HG02870 (cell line): ENCODE measurements around the gene ELP2.
"Not testable (repeated sequence)": the region's sequence is repeated elsewhere in the genome, so short reads cannot be mapped to it uniquely, and the experiment has no call there.

Experiments
- ATAC-seq: cut with Tn5 transposase; IDR thresholded peaks from one replicate; pipeline ENCODE4 v1.9.1; 2021; ENCODE audit warnings: mild to moderate bottlenecking, moderate library complexity; ENCODE audit not compliant: unreplicated experiment

Gene ELP2, protein sequence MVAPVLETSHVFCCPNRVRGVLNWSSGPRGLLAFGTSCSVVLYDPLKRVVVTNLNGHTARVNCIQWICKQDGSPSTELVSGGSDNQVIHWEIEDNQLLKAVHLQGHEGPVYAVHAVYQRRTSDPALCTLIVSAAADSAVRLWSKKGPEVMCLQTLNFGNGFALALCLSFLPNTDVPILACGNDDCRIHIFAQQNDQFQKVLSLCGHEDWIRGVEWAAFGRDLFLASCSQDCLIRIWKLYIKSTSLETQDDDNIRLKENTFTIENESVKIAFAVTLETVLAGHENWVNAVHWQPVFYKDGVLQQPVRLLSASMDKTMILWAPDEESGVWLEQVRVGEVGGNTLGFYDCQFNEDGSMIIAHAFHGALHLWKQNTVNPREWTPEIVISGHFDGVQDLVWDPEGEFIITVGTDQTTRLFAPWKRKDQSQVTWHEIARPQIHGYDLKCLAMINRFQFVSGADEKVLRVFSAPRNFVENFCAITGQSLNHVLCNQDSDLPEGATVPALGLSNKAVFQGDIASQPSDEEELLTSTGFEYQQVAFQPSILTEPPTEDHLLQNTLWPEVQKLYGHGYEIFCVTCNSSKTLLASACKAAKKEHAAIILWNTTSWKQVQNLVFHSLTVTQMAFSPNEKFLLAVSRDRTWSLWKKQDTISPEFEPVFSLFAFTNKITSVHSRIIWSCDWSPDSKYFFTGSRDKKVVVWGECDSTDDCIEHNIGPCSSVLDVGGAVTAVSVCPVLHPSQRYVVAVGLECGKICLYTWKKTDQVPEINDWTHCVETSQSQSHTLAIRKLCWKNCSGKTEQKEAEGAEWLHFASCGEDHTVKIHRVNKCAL

DNA sequence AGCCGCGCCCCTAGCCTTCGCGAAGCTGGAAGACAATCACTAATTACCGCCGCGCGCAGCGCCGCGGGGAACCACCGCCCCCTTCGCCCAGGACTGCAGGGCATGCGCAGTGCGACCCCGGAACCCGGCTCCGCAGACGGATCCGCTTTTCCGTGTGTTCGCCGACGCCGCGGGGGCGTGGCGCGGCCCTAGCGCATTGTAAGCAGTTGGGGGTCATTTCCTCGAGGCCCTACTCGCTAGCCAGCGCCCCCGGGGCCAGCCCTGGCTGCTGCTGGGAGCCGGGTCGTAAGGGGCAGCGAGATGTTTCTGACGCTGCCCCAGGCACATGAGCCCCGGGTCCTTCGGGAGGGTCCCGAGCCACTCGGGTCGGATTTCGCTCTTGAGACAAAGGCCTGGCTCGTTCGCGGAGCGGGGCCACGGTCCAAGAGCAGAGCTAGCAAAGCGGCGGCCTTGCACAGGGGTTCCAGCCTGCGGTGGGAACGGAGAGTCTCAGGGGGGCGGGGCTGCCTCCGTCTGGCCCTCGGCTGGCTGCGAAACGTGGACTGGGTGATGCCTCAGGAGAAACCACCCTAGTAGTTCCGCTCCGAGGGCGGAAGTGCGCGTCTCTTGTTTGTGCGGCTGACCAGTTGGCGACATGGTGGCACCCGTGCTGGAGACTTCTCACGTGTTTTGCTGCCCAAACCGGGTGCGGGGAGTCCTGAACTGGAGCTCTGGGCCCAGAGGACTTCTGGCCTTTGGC, at the start of gene ELP2, which contains the start of gene SLC39A6:
Gene ELP2, plus strand, starts transcription at position 600 of the 739 bp plus-strand sequence. Its CDS starts 35 bp downstream, at position 635.
Gene SLC39A6, minus strand, starts transcription at position 41 of the 739 bp plus-strand sequence. CDS start 2,333 bp downstream, outside the sequence.
- peak; percentile 93 for ATAC-seq

- ATAC-seq: not testable (repeated sequence)
Observed at GRCh38 chr18:36081118-36081517, 48.6 kb upstream of the ELP2 start.

DNA sequence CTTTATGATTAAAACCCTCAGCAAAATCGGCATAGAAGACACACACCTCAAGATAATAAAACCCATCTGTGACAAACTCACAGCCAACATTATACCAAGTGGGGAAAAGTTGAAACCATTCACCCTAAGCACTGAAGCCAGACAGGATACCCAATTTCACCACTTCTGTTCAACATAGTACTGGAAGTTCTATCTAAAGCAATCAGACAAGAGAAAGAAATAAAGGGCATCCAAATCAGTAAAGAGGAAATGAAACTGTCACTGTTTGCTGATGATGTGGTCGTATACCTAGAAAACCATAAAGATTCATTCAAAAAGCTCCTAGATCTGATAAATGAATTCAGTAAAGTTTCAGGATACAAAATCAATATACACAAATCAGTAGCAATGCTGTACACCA, 46.0 kb upstream of the ELP2 start:
- ATAC-seq: no peak

- no peak for ATAC-seq
Observed at GRCh38 chr18:36085195-36085594, 44.5 kb upstream of the ELP2 start.

GRCh38 chr18:36086186-36086585, 43.5 kb upstream of the ELP2 start:
- no peak for ATAC-seq

- ATAC-seq: no peak
Observed at GRCh38 chr18:36088256-36088655, 41.4 kb upstream of the ELP2 start.

GRCh38 chr18:36089001-36089400, 40.7 kb upstream of the ELP2 start:
- ATAC-seq: no peak

GRCh38 chr18:36092116-36092515, 37.6 kb upstream of the ELP2 start:
- ATAC-seq: not testable (repeated sequence)

GRCh38 chr18:36094431-36094830, 35.3 kb upstream of the ELP2 start:
- no peak for ATAC-seq

- ATAC-seq: no peak
Observed at GRCh38 chr18:36095936-36096519, 33.7 kb upstream of the ELP2 start.

GRCh38 chr18:36096955-36097354, 32.7 kb upstream of the ELP2 start:
- ATAC-seq: no peak

DNA sequence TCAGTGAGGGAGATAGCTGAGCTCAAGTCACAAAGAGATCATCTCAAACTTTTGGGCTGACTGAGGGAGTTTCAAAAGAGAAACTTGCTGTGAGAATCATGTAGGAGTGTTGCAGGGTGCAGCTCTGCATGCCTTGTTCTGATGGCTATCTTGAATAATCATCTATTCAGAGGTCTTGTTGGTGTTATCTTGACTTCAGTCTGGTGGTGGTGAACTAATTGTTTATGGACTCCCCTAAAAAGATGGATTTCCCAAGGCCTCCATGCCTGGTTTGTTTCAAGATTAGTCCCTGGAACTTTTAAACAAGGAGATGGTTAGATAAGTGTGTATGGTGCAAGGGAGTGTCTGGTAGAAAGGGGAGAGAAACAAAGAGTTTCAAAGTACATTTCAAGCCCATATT, 30.4 kb upstream of the ELP2 start:
- ATAC-seq: no peak

GRCh38 chr18:36101943-36102342, 27.8 kb upstream of the ELP2 start:
- no peak for ATAC-seq

- no peak for ATAC-seq
Observed at GRCh38 chr18:36104749-36105148, 24.9 kb upstream of the ELP2 start.

GRCh38 chr18:36107477-36107876, 22.2 kb upstream of the ELP2 start:
- ATAC-seq: no peak

GRCh38 chr18:36108196-36108595, 21.5 kb upstream of the ELP2 start:
- ATAC-seq: no peak

- ATAC-seq: no peak
Observed at GRCh38 chr18:36108601-36109000, 21.1 kb upstream of the ELP2 start.

DNA sequence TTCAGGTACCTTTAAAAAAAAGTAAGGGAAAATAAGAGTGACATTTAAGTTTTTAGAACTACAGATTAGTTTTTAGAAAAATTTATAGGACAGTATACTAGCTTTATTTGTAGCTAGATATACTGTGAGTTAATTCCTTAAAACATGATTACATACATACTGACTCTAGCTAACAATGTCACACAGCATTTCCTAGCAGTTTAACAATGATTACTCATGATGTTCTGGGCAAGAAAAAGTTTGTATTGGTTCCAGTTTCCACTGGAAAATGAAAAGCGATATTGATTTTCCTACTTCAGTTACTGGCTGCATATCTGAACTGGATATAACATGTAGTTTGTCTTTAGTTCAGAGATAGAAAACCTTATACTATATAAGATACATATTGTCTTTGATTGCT, 20.0 kb upstream of the ELP2 start:
- no peak for ATAC-seq

GRCh38 chr18:36112302-36112701, 17.4 kb upstream of the ELP2 start:
- no peak for ATAC-seq

DNA sequence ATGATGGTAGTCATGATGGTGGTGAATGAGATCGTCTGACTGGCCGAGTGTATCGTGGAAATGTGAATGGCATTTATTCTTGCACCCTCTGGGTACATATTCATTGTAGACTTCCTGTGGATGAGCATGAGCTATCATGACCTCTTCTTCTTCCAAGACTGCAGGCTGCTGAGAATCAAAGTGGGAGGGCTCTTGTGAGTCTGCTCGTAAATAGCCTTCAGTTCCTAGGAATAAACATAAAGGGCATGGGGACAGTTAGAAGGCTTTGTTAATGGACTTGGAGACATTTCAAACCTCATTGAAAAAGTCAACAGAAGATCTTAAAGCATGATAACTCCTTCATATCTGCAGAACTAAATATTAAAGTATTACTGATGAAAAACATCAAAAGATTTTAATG, 15.4 kb upstream of the ELP2 start:
- no peak for ATAC-seq

GRCh38 chr18:36114738-36115137, 15.0 kb upstream of the ELP2 start:
- ATAC-seq: no peak
